Prostate gland (tissue), 2 donors: Measurements from ENCODE around the gene ZNF480. TPM values are rescaled to one million over a fixed set of nuclear protein-coding genes. Genes with fewer than 3 reads are reported as not detected.
"Not testable (repeated sequence)": the region's sequence is repeated elsewhere in the genome, so short reads cannot be mapped to it uniquely, and the experiment has no call there.

Source experiments
- DNase-seq: peaks from one replicate; pipeline ENCODE4 v3.0.0-alpha.2; 2019; ENCODE audit warnings: low spot score
- H3K27ac ChIP-seq, 2 donors: fragments of 200-600 bp; sonication (generic); 2 replicates each; pipeline ENCODE4 v1.5.1; 2017 to 2019
- H3K27me3 ChIP-seq: fragments of 200-600 bp; sonication (generic); replicated peaks from 2 replicates; pipeline ENCODE4 v1.5.1; 2019; ENCODE audit not compliant: insufficient read depth
- H3K36me3 ChIP-seq, 2 donors: fragments of 200-600 bp; sonication (generic); 1 replicate in 1 of 2; 2 replicates in 1 of 2; pipeline versions ENCODE4 v1.5.1 to v1.8.1; 2017 to 2019
- H3K4me1 ChIP-seq: fragments of 200-600 bp; sonication (generic); replicated peaks from 2 replicates; pipeline ENCODE4 v1.5.1; 2019
- H3K4me3 ChIP-seq, 2 donors: fragments of 200-600 bp; sonication (generic); 2 replicates each; pipeline ENCODE4 v1.5.1; 2017 to 2019
- H3K9me3 ChIP-seq: fragments of 200-600 bp; sonication (generic); 2 replicates; pipeline ENCODE4 v1.5.1; 2017
- POLR2A ChIP-seq: fragments of 450-650 bp; IDR thresholded peaks from one replicate; pipeline ENCODE4 v1.6.1; 2016; ENCODE audit warnings: antibody characterized with exemption, mild to moderate bottlenecking
- POLR2AphosphoS5 ChIP-seq: sonication (generic); formaldehyde crosslinking; IDR thresholded peaks from one replicate; pipeline ENCODE4 v1.6.1; 2017; ENCODE audit warnings: antibody characterized with exemption
- WGBS: methylation state at CpG from one replicate; pipeline ENCODE4 v1.1.5; 2018; 5-methylcytosine and 5-hydroxymethylcytosine counted together
- intact Hi-C: fragments of 100-400 bp; cut with DNase I; formaldehyde crosslinking; loops from one replicate; pipeline ENCODE4 v1.14.2; 2022
- total RNA-seq, 2 donors: library from RNA; depleted of rRNA; stranded (reverse); fragments of >200 nt; gene quantifications; one replicate each; pipeline ENCODE4 v1.1.0, GENCODE V29; 2016
- TF ChIP-seq, protein P1 (sequence below), 4 experiments: fragments of 200-600 bp in 2 of 4; fragments of 450-650 bp in 2 of 4; sonication (generic) in 2 of 4; IDR thresholded peaks; 1 replicate in 3 of 4; 2 replicates in 1 of 4; pipeline ENCODE4 v1.5.1; 2016 to 2019; ENCODE audit warnings: antibody characterized with exemption in 4 of 4, mild to moderate bottlenecking in 2 of 4, moderate library complexity in 2 of 4

Gene ZNF480
- total RNA-seq, result 10 to 100 TPM in 1 of 2 donors, 1 to 10 TPM in 1; 6.4 to 10.8 TPM

DNA sequence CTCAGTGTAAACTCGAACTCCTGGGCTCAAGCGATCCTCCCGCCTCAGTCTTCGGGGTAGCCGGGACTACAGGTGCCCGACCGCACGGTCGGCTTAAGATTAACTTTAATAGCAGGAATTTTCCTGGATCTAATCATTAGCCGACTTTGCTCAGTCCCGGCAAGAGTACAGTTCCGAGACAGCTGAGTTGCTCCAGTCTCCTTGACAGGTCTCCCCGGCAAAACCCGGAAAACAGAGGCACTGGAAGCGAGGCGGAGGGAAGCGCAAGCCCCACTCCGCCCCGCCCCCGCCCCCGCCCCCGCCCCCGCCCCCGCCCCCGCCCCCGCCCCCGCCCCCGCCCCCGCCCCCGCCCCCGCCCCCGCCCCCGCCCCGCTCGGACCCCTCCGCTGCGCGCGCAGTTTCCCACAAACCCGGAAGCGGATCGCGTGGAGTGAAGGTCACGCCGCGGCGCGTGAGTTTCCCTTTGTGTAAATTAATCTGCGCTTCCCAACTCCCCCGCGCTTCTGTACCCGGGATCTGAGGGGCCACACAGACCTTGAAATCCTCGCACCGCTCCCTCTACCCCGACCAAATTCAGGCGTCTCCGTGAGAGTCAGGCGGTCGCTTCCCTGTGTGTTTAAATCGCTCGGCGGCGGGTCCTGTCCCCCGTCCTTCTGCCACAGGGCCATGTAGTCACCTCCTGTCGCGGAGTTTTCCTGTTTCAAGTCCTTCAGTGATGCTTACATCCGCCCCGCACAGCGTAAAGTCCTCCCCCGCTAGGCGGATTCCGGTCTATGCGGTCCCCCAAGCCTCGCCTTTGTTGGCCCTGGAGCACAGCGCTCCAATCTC lies at the start of gene ZNF480:
Gene ZNF480 (plus strand): TSS at position 397 of the 828 bp plus-strand sequence. CDS start 3,244 bp downstream, outside the sequence.
- peak; percentile 75 for DNase-seq
- no peaks in the 10 kb centered on the region for H3K4me1 ChIP-seq
- H3K4me3 ChIP-seq, result peak within 1 kb of the TSS; percentile 88 to 90
- no peaks in the 10 kb centered on the region for H3K9me3 ChIP-seq
- intact Hi-C loops, result loop anchor here (5.0 kb wide), 1 partner anchor 40 kb away; the partner anchor contains the start of gene ZNF610
- no peaks in the 10 kb centered on the region for H3K27me3 ChIP-seq
- WGBS, result under 1% methylated on average over 51 of the region's 75 CpGs
- TF ChIP-seq POLR2AphosphoS5 (peak; percentile 66), POLR2A (peak; percentile 17)
- TF ChIP-seq, protein P1, sequence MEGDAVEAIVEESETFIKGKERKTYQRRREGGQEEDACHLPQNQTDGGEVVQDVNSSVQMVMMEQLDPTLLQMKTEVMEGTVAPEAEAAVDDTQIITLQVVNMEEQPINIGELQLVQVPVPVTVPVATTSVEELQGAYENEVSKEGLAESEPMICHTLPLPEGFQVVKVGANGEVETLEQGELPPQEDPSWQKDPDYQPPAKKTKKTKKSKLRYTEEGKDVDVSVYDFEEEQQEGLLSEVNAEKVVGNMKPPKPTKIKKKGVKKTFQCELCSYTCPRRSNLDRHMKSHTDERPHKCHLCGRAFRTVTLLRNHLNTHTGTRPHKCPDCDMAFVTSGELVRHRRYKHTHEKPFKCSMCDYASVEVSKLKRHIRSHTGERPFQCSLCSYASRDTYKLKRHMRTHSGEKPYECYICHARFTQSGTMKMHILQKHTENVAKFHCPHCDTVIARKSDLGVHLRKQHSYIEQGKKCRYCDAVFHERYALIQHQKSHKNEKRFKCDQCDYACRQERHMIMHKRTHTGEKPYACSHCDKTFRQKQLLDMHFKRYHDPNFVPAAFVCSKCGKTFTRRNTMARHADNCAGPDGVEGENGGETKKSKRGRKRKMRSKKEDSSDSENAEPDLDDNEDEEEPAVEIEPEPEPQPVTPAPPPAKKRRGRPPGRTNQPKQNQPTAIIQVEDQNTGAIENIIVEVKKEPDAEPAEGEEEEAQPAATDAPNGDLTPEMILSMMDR (IDR thresholded peaks at IDR 0.05), result peak in 2 of 4 experiments; percentile 17
- peaks cover 0 to 10% of the 10 kb centered on the region in 2 donors for H3K36me3 ChIP-seq
- H3K27ac ChIP-seq, result peak within 1 kb of the TSS; percentile 85 to 88

DNA sequence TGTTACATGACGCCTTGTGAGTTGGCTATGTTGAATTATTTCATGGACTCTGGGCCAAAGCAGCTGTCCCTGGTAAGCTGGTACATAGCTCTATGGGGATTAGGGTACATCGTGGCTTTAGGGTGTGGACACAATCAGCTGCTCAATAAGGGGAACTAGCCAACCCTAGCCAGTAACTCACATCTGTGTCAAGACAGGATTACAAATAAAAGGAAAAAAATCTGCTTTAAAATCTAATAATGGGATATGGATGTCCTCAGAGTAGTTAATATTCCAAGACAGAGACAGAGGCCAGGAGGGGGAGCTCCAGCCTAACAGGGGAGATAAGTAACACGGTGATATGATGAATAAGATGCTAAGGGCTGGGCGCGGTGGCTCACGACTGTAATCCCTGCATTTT lies 48.7 kb upstream of the ZNF480 start:
- intact Hi-C loops, result loop anchor here (10.0 kb wide), 1 partner anchor 497 kb away; no protein-coding TSS in a partner anchor
- Histone ChIP-seq H3K4me1 (no peaks in the 10 kb centered on the region), H3K27me3 (no peaks in the 10 kb centered on the region), H3K4me3 (no peak overlapping the region), H3K36me3 (no peaks in the 10 kb centered on the region), H3K27ac (no peak overlapping the region), H3K9me3 (no peaks in the 10 kb centered on the region)
- DNase-seq, result peak; percentile 48
- 8% methylated on average over 6 of the region's 6 CpGs for WGBS
- no peak for TF ChIP-seq POLR2AphosphoS5
- TF ChIP-seq, protein P1 (IDR thresholded peaks at IDR 0.05), result peak in 3 of 4 experiments; percentile 34 to 66 (median 57)

DNA sequence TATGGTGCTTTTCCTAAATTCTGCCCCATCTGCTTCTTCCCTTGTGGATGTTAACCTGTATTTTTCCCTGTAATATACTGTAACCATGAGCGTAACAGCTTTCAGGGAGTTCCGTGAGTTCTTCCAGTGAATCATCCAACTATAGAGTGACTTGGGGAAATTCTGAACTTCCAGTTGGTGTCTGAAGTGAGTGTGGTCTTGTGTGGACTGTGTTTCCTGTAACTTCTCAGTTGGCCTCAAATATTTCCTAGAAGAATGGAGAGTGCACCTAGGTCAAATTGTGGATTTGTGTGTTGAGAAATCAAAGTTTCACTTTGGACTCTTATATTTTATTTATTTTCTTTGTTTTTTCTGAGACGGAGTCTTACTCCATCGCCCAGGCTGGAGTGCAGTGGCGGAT lies 38.5 kb upstream of the ZNF480 start:
- no peak overlapping the region for H3K4me3 ChIP-seq
- H3K27me3 ChIP-seq, result no peaks in the 10 kb centered on the region
- DNase-seq, result no peak
- 96% methylated on average over 5 of the region's 5 CpGs for WGBS
- TF ChIP-seq, protein P1 (IDR thresholded peaks at IDR 0.05), result no peak
- TF ChIP-seq POLR2A, result no peak
- no peak for TF ChIP-seq POLR2AphosphoS5
- H3K4me1 ChIP-seq, result no peaks in the 10 kb centered on the region
- H3K9me3 ChIP-seq, result no peaks in the 10 kb centered on the region
- intact Hi-C loops, result no loop called here
- no peak overlapping the region for H3K27ac ChIP-seq
- H3K36me3 ChIP-seq, result no peaks in the 10 kb centered on the region

DNA sequence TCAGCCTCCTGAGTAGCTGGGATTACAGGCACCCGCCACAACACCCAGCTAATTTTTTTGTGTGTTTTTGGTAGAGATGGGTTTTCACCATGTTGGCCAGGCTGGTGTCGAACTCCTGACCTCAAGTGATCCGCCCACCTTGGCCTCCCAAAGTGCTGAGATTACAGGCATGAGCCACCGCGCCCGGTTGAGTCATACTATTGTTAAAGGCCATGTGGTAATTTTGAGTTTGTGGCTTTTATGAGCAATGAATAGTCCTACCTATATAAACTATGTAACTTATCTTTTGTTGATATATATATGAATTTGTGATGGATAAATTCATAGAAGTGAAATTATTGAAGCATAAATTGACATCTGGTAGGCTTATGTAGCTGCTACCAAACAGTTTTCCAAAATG lies 31.4 kb upstream of the ZNF480 start:
- WGBS, result 92% methylated on average over 6 of the region's 6 CpGs
- H3K4me1 ChIP-seq, H3K27ac ChIP-seq, H3K27me3 ChIP-seq, H3K36me3 ChIP-seq, intact Hi-C loops, H3K9me3 ChIP-seq, DNase-seq, H3K4me3 ChIP-seq: not testable (repeated sequence)

DNA sequence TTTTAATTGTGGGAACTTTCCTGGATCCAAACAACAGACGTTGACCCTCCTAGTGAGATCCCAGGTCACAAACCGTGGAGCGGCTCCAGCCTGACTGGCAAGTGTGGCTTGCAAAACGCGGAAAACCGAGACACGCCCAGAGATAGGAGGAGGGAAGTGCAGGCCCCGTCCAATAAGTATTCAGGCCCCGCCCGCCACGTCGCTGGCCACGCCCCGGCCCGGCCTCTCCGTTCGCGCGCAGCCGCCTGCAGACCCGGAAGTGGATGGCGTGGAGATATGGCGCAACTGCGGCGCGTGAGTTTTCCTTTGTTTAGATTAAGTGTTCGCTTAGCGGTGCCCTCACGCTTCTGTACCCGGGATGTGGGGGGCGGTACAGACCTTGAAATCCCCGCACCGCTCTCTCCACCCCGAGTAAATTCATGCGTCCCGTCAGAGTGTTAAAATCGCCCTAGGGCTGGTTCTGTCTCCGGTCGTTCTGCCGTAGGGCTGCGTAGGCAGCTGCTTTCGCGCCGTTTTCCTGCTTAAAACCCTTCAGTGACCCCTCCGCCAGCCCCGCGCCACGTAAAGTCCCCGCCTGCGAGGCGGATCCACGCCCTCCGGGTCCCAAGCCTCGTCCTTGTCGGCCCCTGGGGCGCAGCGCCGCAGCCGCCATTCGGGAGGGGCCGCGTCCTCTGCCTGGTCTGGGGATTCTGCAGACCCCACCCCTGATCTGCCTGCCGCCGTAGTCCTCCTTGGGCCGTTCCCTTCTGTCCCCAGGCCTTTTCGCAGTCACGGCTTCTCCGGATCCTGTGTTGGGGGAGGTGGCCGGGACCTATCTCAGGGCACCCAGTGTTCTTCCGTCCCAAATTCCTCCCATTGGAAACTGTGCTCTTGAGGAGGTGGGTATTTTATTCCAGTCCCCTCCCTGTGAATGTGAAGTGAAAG lies 27.4 kb upstream of the ZNF480 start, which contains the start of gene ZNF766:
Gene ZNF766 (plus strand): TSS at position 250 of the 924 bp plus-strand sequence. CDS start 27 bp downstream, at position 277.
- TF ChIP-seq POLR2A, result peak; percentile 92
- TF ChIP-seq POLR2AphosphoS5, result peak; percentile 99
- TF ChIP-seq, protein P1 (IDR thresholded peaks at IDR 0.05), result peak in 1 of 4 experiments; percentile 28
- Histone ChIP-seq H3K4me3 (peak within 1 kb of the TSS; percentile 97 to 98), H3K9me3 (no peaks in the 10 kb centered on the region), H3K27me3 (no peaks in the 10 kb centered on the region), H3K4me1 (no peaks in the 10 kb centered on the region), H3K36me3 (no peaks in the 10 kb centered on the region), H3K27ac (peak within 1 kb of the TSS; percentile 93 to 94)
- intact Hi-C loops, result no loop called here
- DNase-seq, result peak; percentile 97
- under 1% methylated on average over 51 of the region's 70 CpGs for WGBS
